Naive thymus-derived CD8-positive, alpha-beta T cell (primary cell): Measurements from ENCODE around the gene ERGIC3. TPM values are rescaled to one million over a fixed set of nuclear protein-coding genes. Genes with fewer than 3 reads are reported as not detected.
"Not testable (repeated sequence)": the region's sequence is repeated elsewhere in the genome, so short reads cannot be mapped to it uniquely, and the experiment has no call there.

Source experiments
- ATAC-seq, 2 donors: fragments of 150-1000 bp; cut with Tn5 transposase in 1 of 2; sonication (Bioruptor Pico), chemical (Tn5 transposase) in 1 of 2; 1 replicate in 1 of 2; 2 replicates in 1 of 2; pipeline ENCODE4 v1.10.0; 2021; ENCODE audit warnings: mild to moderate bottlenecking in 2 of 2, moderate library complexity in 2 of 2
- POLR2A ChIA-PET: fragments of 350-600 bp; sonication (Branson Sonifier 250); formaldehyde crosslinking; loops from one replicate; lab custom pipeline; 2021; ENCODE audit warnings: antibody characterized with exemption; lab: Charles Lee
- DNase-seq, 10 donors: peaks; one replicate each; pipeline versions ENCODE4 v3.0.0 to v3.0.0-alpha.2; 2020 to 2022
- H3K27ac Mint-ChIP-seq, 10 donors: one replicate each; pipeline ENCODE4 v1.8.0; 2020 to 2022; ENCODE audit warnings: mild to moderate bottlenecking in 10 of 10, mixed read lengths in 10 of 10, moderate library complexity in 4 of 10, inconsistent platforms in 1 of 10
- H3K27me3 Mint-ChIP-seq, 5 donors: one replicate each; pipeline ENCODE4 v1.8.0; 2021 to 2022; ENCODE audit warnings: mixed read lengths in 5 of 5
- H3K36me3 Mint-ChIP-seq, 3 donors: one replicate each; pipeline ENCODE4 v1.8.0; 2020 to 2022; ENCODE audit warnings: mixed read lengths in 3 of 3, mild to moderate bottlenecking in 2 of 3, inconsistent platforms in 1 of 3
- H3K4me1 Mint-ChIP-seq, 4 donors: one replicate each; pipeline ENCODE4 v1.8.0; 2021 to 2022; ENCODE audit warnings: mixed read lengths in 4 of 4
- H3K4me3 Mint-ChIP-seq, 10 donors: one replicate each; pipeline ENCODE4 v1.8.0; 2020 to 2022; ENCODE audit warnings: mild to moderate bottlenecking in 10 of 10, mixed read lengths in 10 of 10, moderate library complexity in 6 of 10, inconsistent platforms in 1 of 10
- H3K9me3 Mint-ChIP-seq, 9 donors: one replicate each; pipeline ENCODE4 v1.8.0; 2020 to 2022; ENCODE audit warnings: mixed read lengths in 9 of 9, mild to moderate bottlenecking in 3 of 9, inconsistent platforms in 1 of 9, moderate library complexity in 1 of 9
- polyA plus RNA-seq, 3 donors: library from polyadenylated mRNA; unstranded; fragments of 300-500 nt; fragmentation: Illumina TruSeq; gene quantifications; one replicate each; pipeline ENCODE4 v1.2.3, GENCODE V29; 2021
- total RNA-seq, 8 experiments: library from RNA in 2 of 8; stranded (reverse) in 2 of 8; gene quantifications; one replicate each; pipeline ENCODE4 v1.2.3 and lab custom pipeline; 2021 to 2026

The ERGIC3 gene
- total and polyA plus RNA-seq, 5 experiments from 2014 or later, result 129 to 150 (median 149) TPM

- DNase-seq, ATAC-seq, H3K4me1 Mint-ChIP-seq, H3K27me3 Mint-ChIP-seq, H3K9me3 Mint-ChIP-seq, H3K4me3 Mint-ChIP-seq: not testable (repeated sequence)
- POLR2A ChIA-PET, result interaction anchor here (0.7 kb wide), 1 partner anchor 1698 kb away, joined by 4 read pairs; no protein-coding TSS in a partner anchor
- peak overlapping the region in 3 of 10 donors; percentile 8 to 41 (median 31) for H3K27ac Mint-ChIP-seq
- peaks cover 0 to 33% (median 6%) of the 10 kb centered on the region in 3 donors for H3K36me3 Mint-ChIP-seq
These were observed 13.6 kb downstream of the ERGIC3 start for GRCh38 chr20:35555461-35555860.

GRCh38 chr20:35555951-35556645 lies 14.2 kb downstream of the ERGIC3 start:
- H3K27me3 Mint-ChIP-seq, result no peaks in the 10 kb centered on the region
- H3K27ac Mint-ChIP-seq, result peak overlapping the region in 1 of 10 donors; percentile 83

GRCh38 chr20:35556871-35557270 lies 15.0 kb downstream of the ERGIC3 start:
- POLR2A ChIA-PET, result no interaction called here
- peaks cover 0 to 33% (median 6%) of the 10 kb centered on the region in 3 donors for H3K36me3 Mint-ChIP-seq
- peak overlapping the region in 1 of 10 donors; percentile 83 for H3K27ac Mint-ChIP-seq
- no peaks in the 10 kb centered on the region for H3K27me3 Mint-ChIP-seq
- no peak overlapping the region for H3K4me3 Mint-ChIP-seq
- H3K9me3 Mint-ChIP-seq, result no peaks in the 10 kb centered on the region
- H3K4me1 Mint-ChIP-seq, result peaks cover 0 to 6% (median 3%) of the 10 kb centered on the region in 4 donors
- ATAC-seq (no peak), DNase-seq (no peak)

More at GRCh38 chr20:35555951-35556645, 14.2 kb downstream of the ERGIC3 start:
- ATAC-seq (no peak), DNase-seq (no peak)
- POLR2A ChIA-PET, result interaction anchor here (0.7 kb wide), 1 partner anchor 1697 kb away, joined by 4 read pairs; no protein-coding TSS in a partner anchor
- H3K4me3 Mint-ChIP-seq, result no peak overlapping the region
- H3K36me3 Mint-ChIP-seq, result peaks cover 0 to 33% (median 6%) of the 10 kb centered on the region in 3 donors
- H3K9me3 Mint-ChIP-seq, result no peaks in the 10 kb centered on the region
- peaks cover 0 to 3% (median under 1%) of the 10 kb centered on the region in 4 donors for H3K4me1 Mint-ChIP-seq

- H3K4me1 Mint-ChIP-seq, result peaks cover 0 to 6% (median 3%) of the 10 kb centered on the region in 4 donors
- H3K4me3 Mint-ChIP-seq, result no peak overlapping the region
- peak overlapping the region in 2 of 10 donors; percentile 66 to 73 for H3K27ac Mint-ChIP-seq
- H3K36me3 Mint-ChIP-seq, result peaks cover 0 to 33% (median 6%) of the 10 kb centered on the region in 3 donors
- H3K27me3 Mint-ChIP-seq, result no peaks in the 10 kb centered on the region
- H3K9me3 Mint-ChIP-seq, result no peaks in the 10 kb centered on the region
- POLR2A ChIA-PET, result no interaction called here
- DNase-seq (peak in 1 of 10 donors; percentile 27), ATAC-seq (no peak)
These were observed 16.6 kb downstream of the ERGIC3 start for GRCh38 chr20:35558451-35558850.

GRCh38 chr20:35559042-35559693 lies 17.3 kb downstream of the ERGIC3 start:
- H3K27me3 Mint-ChIP-seq, result no peaks in the 10 kb centered on the region
- ATAC-seq (no peak), DNase-seq (peak in 1 of 10 donors; percentile 24)
- POLR2A ChIA-PET, result no interaction called here
- H3K36me3 Mint-ChIP-seq, result peaks cover 0 to 32% (median 6%) of the 10 kb centered on the region in 3 donors
- H3K27ac Mint-ChIP-seq, result peak overlapping the region in 2 of 10 donors; percentile 41 to 48
- H3K4me1 Mint-ChIP-seq, result peaks cover 0 to 6% (median 3%) of the 10 kb centered on the region in 4 donors
- H3K4me3 Mint-ChIP-seq, result no peak overlapping the region
- no peaks in the 10 kb centered on the region for H3K9me3 Mint-ChIP-seq

GRCh38 chr20:35560105-35560511 lies 18.2 kb downstream of the ERGIC3 start:
- DNase-seq, result peak in 1 of 10 donors; percentile 61
- Mint-ChIP-seq H3K27me3 (no peaks in the 10 kb centered on the region), H3K27ac (peak overlapping the region in 1 of 10 donors; percentile 48), H3K4me3 (no peak overlapping the region), H3K36me3 (peaks cover 0 to 23% (median 6%) of the 10 kb centered on the region in 3 donors), H3K4me1 (peaks cover 0 to 6% (median 3%) of the 10 kb centered on the region in 4 donors), H3K9me3 (no peaks in the 10 kb centered on the region)
- ATAC-seq, result no peak
- POLR2A ChIA-PET, result no interaction called here

GRCh38 chr20:35560541-35560940 lies 18.7 kb downstream of the ERGIC3 start:
- Mint-ChIP-seq H3K4me1 (peaks cover 0 to 6% (median 3%) of the 10 kb centered on the region in 4 donors), H3K27me3 (no peaks in the 10 kb centered on the region), H3K4me3 (no peak overlapping the region), H3K9me3 (no peaks in the 10 kb centered on the region), H3K27ac (no peak overlapping the region), H3K36me3 (peaks cover 0 to 19% (median 6%) of the 10 kb centered on the region in 3 donors)
- no peak for ATAC-seq
- POLR2A ChIA-PET, result no interaction called here
- peak in 1 of 10 donors; percentile 42 for DNase-seq

- ATAC-seq (peak; percentile 71 to 74), DNase-seq (peak in 4 of 10 donors; percentile 12 to 34 (median 22))
- H3K36me3 Mint-ChIP-seq, result peaks cover 0 to 14% (median 3%) of the 10 kb centered on the region in 3 donors
- POLR2A ChIA-PET, result interaction anchor here (0.6 kb wide), 1 partner anchor 44 kb away, joined by 3 read pairs; no protein-coding TSS in a partner anchor
- H3K27me3 Mint-ChIP-seq, result no peaks in the 10 kb centered on the region
- H3K9me3 Mint-ChIP-seq, result no peaks in the 10 kb centered on the region
- H3K27ac Mint-ChIP-seq, result no peak overlapping the region
- peaks cover 0 to 6% (median 3%) of the 10 kb centered on the region in 4 donors for H3K4me1 Mint-ChIP-seq
- no peak overlapping the region for H3K4me3 Mint-ChIP-seq
These were observed 19.4 kb downstream of the ERGIC3 start for GRCh38 chr20:35561268-35561667.

- Mint-ChIP-seq H3K36me3 (peaks cover 0 to 10% (median 3%) of the 10 kb centered on the region in 3 donors), H3K4me1 (peaks cover 0 to 6% (median 3%) of the 10 kb centered on the region in 4 donors), H3K9me3 (no peaks in the 10 kb centered on the region), H3K27ac (peak overlapping the region in 1 of 10 donors; percentile 42), H3K4me3 (no peak overlapping the region), H3K27me3 (no peaks in the 10 kb centered on the region)
- POLR2A ChIA-PET, result interaction anchor here (0.5 to 1.3 kb wide), 3 partner anchors 43 to 73 kb away, joined by 3 read pairs; no protein-coding TSS in a partner anchor
- ATAC-seq (no peak), DNase-seq (no peak)
These were observed 19.8 kb downstream of the ERGIC3 start for GRCh38 chr20:35561671-35562070.

- Mint-ChIP-seq H3K27ac (no peak overlapping the region), H3K9me3 (no peaks in the 10 kb centered on the region), H3K27me3 (no peaks in the 10 kb centered on the region), H3K36me3 (peaks cover 0 to 4% (median 0%) of the 10 kb centered on the region in 3 donors), H3K4me1 (peaks cover 0 to 6% (median 3%) of the 10 kb centered on the region in 4 donors), H3K4me3 (no peak overlapping the region)
- peak in 1 of 10 donors; percentile 54 for DNase-seq
- ATAC-seq, result no peak
- POLR2A ChIA-PET, result interaction anchor here (0.5 to 1.3 kb wide), 2 partner anchors 57 to 257 kb away, joined by 3 read pairs; no protein-coding TSS in a partner anchor
These were observed 20.7 kb downstream of the ERGIC3 start for GRCh38 chr20:35562541-35563110.

GRCh38 chr20:35563834-35564233 lies 22.0 kb downstream of the ERGIC3 start:
- Mint-ChIP-seq H3K4me1 (peaks cover 0 to 6% (median 3%) of the 10 kb centered on the region in 4 donors), H3K4me3 (no peak overlapping the region)
- POLR2A ChIA-PET, result no interaction called here

GRCh38 chr20:35564905-35565304 lies 23.0 kb downstream of the ERGIC3 start:
- POLR2A ChIA-PET, result no interaction called here
- H3K27me3 Mint-ChIP-seq, result peaks cover 0 to 1% (median 0%) of the 10 kb centered on the region in 5 donors
- DNase-seq, result no peak
- no peak overlapping the region for H3K4me3 Mint-ChIP-seq
- no peaks in the 10 kb centered on the region for H3K9me3 Mint-ChIP-seq
- H3K36me3 Mint-ChIP-seq, result no peaks in the 10 kb centered on the region
- H3K27ac Mint-ChIP-seq, result no peak overlapping the region
- ATAC-seq, result no peak
- peaks cover 0 to 6% (median 3%) of the 10 kb centered on the region in 4 donors for H3K4me1 Mint-ChIP-seq

More at GRCh38 chr20:35563834-35564233, 22.0 kb downstream of the ERGIC3 start:
- ATAC-seq (no peak), DNase-seq (no peak)
- H3K9me3 Mint-ChIP-seq, result no peaks in the 10 kb centered on the region
- no peaks in the 10 kb centered on the region for H3K36me3 Mint-ChIP-seq
- peaks cover 0 to 1% (median 0%) of the 10 kb centered on the region in 5 donors for H3K27me3 Mint-ChIP-seq
- no peak overlapping the region for H3K27ac Mint-ChIP-seq
